GM12801 (cell line): ENCODE measurements around the gene JAKMIP3.

Experiments used
- TF ChIP-seq, protein P1 (sequence below): IDR thresholded peaks from one replicate; pipeline ENCODE4 v1.5.1; 2011; ENCODE audit warnings: control low read depth; ENCODE audit not compliant: insufficient read length; ENCODE audit errors: extremely low read depth

JAKMIP3 gene

DNA sequence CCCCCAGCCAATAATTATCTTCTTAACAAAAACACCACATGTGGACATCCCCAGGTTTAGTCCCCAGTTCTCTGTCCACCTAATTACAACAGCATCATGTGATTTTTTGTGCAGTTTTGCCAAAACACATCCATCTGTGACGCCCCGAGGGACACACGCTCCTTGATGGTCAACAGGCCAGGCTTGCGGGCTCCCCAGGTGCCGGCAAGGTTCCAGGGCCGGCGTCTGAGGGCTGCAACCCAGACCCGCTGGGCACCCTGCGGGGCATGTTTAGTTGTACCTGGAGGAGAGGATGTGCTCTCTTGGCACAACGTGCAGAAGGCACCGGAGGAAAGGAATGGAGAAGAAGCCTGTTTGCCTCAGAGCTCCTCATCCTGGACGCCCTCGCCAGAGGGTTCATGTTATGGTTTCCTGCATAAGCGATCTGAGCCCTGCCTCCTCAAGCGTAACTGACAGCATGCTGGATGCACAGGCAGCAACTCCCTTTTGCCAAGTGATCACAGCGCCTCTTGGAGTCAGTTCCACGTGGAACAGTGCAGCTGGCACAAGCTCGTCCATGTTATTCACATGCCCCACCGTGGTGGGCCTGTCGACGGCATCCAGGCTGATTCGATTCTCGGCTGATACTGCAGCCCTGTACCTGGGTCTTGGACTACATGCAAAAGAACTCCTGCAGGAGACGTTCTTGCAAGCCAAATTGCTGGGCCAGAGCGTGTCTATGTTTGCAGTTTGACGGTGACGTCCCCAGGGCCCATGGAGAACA, 41.6 kb downstream of the JAKMIP3 start:
- TF ChIP-seq, protein P1, sequence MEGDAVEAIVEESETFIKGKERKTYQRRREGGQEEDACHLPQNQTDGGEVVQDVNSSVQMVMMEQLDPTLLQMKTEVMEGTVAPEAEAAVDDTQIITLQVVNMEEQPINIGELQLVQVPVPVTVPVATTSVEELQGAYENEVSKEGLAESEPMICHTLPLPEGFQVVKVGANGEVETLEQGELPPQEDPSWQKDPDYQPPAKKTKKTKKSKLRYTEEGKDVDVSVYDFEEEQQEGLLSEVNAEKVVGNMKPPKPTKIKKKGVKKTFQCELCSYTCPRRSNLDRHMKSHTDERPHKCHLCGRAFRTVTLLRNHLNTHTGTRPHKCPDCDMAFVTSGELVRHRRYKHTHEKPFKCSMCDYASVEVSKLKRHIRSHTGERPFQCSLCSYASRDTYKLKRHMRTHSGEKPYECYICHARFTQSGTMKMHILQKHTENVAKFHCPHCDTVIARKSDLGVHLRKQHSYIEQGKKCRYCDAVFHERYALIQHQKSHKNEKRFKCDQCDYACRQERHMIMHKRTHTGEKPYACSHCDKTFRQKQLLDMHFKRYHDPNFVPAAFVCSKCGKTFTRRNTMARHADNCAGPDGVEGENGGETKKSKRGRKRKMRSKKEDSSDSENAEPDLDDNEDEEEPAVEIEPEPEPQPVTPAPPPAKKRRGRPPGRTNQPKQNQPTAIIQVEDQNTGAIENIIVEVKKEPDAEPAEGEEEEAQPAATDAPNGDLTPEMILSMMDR = no peak

DNA sequence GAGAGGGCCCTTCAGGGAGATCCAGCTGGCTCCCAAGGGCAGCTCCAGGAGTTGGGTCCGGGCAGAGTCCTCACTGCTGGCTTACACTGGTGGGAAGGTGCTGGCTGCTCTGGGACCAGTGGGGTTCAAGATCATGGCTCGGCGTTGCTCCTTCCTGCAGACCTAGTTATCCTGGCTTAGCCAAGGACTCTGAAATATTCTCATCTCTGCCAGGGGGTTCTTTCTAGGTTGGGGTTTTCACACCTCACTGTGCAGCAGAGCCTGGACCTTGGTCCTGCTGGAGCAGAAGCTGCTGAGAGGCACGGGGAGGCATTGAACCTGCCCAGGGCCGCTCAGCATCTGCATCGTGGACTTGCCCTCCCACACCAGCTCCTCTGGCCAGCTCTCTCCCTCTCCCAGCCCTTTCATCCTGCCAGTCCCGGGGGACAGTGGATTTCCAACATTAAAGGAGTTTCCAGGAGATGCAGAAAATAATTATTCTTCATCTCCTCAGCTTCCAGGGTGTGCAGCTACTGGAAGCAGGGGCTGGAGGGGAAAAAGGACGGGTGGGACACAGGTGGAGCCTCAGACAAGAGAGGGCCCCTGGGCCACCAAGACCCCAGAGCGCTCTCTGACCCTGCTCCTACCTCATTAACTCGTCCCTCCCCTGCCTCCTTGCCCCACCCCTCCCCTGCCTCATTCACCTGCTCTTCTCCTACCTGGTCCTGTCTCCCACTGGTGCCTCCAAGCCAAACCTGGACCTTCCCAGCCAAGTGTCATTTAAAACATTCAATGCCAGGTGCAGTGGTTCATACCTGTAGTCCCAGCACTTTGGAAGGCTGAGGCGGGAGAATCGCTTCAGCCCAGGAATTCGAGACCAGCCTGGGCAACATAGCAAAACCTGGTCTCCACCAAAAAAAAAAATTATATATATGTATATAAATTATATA, 42.5 kb downstream of the JAKMIP3 start:
- TF ChIP-seq, protein P1 = no peak

DNA sequence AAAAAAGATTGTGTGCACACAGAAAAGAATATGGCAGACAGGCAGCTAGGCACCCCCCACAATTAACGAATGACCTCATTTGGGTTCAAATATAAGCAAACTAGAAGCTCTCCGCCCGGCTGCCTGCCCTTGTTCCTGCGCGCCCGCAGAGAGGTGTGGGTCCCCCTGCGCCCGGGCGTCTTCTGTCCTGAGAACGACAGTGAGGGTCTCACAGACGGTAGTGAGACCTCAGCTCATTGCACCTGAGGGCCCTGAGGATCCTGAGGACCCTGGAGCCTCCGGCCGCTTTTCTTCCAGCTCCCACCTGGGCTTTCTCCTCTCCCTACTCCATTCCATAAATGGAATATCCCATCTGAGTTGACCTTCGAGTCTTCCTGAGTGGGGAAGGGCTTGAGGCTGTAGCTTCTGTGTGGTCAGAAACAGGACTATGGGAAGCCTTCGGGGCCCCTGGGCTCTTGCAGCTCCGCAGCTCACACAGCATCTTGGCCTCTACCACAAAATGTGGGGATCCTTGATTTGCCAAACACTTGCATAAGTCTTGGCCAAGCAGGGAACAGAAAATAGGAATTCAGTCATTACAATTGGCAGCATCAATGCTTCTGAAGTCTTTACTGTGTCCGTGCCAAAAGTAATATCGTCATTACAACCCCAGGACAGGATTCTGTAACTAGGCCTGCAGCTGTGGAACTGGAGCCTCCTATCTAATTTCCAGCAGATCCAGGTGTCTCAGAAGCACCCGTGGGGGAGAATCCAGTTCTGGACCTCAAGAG, 43.8 kb downstream of the JAKMIP3 start:
- TF ChIP-seq, protein P1 = no peak

DNA sequence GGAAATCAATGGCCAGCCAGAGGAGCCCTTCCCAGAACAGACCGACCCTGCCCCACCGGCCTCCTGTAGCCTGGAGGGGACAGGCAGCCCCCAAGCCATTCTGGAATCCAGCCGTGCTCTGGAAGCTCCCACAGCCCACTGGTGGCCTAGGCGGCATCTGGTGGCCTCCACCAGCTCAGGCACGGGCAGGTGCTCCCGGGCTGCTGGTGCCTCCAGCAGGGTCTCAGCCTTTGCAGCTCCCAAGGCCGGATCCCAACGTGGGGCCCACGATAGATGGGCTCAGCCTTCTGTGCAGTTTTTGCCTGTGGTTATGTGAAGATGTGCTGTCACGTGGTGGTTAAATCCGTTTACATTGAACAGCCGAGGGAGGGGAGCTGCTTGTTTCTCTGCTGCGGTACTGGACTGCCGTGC, 44.4 kb downstream of the JAKMIP3 start:
- TF ChIP-seq, protein P1 = no peak

DNA sequence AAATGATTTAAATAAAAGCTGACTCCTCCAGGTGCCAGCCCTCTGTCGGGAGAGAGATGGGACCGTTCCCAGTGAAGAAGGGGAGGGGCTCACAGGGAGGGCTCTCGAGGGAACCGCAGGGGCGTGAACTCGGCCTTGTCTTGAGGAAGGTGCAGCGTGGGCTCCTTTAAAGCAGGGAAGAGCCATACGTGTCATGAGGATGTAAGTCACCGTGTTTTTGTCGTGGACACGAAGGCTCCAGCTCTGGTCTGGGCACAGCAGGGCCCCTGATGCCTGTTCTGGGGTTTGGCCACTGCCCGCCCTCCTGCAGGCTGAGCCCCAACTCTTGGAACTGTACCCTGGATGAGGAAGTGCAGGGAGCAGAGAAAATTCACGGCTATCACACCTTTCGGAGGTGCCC, 45.0 kb downstream of the JAKMIP3 start:
- TF ChIP-seq, protein P1 = no peak

DNA sequence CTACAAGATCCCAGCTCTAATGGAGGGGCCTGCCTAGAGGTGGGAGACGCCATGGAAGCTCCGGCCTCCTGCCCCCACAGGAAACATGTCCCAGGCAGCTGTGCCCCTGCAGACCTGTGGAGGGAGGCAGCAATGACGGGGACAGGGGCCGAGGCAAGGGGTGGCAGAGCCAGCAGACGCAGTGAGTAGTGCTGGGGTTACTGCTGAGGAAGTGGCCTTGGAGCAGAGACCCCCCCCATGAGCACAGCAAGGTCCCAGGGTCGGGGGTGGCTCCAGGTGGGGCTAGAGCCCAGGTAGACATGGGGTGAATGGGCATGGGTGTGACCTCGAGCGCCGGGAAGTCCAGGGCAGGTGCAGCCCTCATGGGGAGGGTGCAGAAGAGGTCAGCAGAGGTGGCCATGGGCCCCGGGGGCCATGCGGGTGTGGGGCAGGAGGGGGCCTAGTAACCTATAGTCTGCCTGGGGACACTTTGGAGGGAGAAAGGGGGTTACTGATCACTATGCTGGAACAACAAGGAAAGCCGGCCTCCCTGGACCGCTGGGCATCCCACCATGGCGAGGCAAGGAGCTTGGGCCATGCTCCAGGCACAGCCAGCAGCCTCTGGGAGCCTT, 45.5 kb downstream of the JAKMIP3 start:
- TF ChIP-seq, protein P1 = no peak
